Liver (tissue), 3 donors: ENCODE measurements around the gene WRNIP1.

Source experiments
- CTCF ChIP-seq: fragments of 150-350 bp; IDR thresholded peaks from 2 replicates; pipeline ENCODE4 v1.5.1; 2017; ENCODE audit warnings: improper control_type of control experiment, low read depth, low read length; ENCODE audit not compliant: missing input control
- GABPA ChIP-seq, 2 donors: IDR thresholded peaks in 1 of 2; conservative IDR thresholded peaks in 1 of 2; 2 replicates each; pipeline ENCODE4 v1.6.1; 2016; ENCODE audit warnings: antibody characterized with exemption in 2 of 2, mild to moderate bottlenecking in 1 of 2, moderate library complexity in 1 of 2
- HNF4A ChIP-seq, 2 donors: conservative IDR thresholded peaks; 2 replicates each; pipeline ENCODE4 v1.6.1; 2016; ENCODE audit warnings: antibody characterized with exemption in 2 of 2, mild to moderate bottlenecking in 2 of 2
- RAD21 ChIP-seq, 2 donors: IDR thresholded peaks; 2 replicates each; pipeline ENCODE4 v1.6.1; 2016; ENCODE audit warnings: antibody characterized with exemption in 2 of 2, mild to moderate bottlenecking in 2 of 2
- RXRA ChIP-seq, 2 donors: IDR thresholded peaks; 2 replicates each; pipeline ENCODE4 v1.6.1; 2017 to 2018; ENCODE audit warnings: antibody characterized with exemption in 2 of 2, mild to moderate bottlenecking in 1 of 2
- TAF1 ChIP-seq: conservative IDR thresholded peaks from 2 replicates; pipeline ENCODE4 v1.6.1; 2016; ENCODE audit warnings: antibody characterized with exemption, mild to moderate bottlenecking
- YY1 ChIP-seq: IDR thresholded peaks from 2 replicates; pipeline ENCODE4 v1.6.1; 2016; ENCODE audit warnings: antibody characterized with exemption, mild to moderate bottlenecking
- TF ChIP-seq, protein P1 (sequence below): IDR thresholded peaks from 2 replicates; pipeline ENCODE4 v1.6.1; 2016; ENCODE audit warnings: antibody characterized with exemption
- TF ChIP-seq, protein P2 (sequence below): IDR thresholded peaks from 2 replicates; pipeline ENCODE4 v1.6.1; 2016; ENCODE audit warnings: antibody characterized with exemption
- TF ChIP-seq, protein P3 (sequence below): IDR thresholded peaks from 2 replicates; pipeline ENCODE4 v1.6.1; 2016; ENCODE audit warnings: antibody characterized with exemption, mild to moderate bottlenecking
- TF ChIP-seq, protein P4 (sequence below): IDR thresholded peaks from 2 replicates; pipeline ENCODE4 v1.6.1; 2016; ENCODE audit warnings: antibody characterized with exemption
- donor health status: healthy.
- donor health status: healthy.

GRCh38 chr6:2733736-2734480 lies 31.3 kb upstream of the WRNIP1 start:
- no peak for TF ChIP-seq CTCF
- TF ChIP-seq RAD21 (IDR thresholded peaks at IDR 0.05), result no peak
- TF ChIP-seq HNF4A (conservative IDR thresholded peaks at IDR 0.05), result no peak
- TF ChIP-seq, protein P1, sequence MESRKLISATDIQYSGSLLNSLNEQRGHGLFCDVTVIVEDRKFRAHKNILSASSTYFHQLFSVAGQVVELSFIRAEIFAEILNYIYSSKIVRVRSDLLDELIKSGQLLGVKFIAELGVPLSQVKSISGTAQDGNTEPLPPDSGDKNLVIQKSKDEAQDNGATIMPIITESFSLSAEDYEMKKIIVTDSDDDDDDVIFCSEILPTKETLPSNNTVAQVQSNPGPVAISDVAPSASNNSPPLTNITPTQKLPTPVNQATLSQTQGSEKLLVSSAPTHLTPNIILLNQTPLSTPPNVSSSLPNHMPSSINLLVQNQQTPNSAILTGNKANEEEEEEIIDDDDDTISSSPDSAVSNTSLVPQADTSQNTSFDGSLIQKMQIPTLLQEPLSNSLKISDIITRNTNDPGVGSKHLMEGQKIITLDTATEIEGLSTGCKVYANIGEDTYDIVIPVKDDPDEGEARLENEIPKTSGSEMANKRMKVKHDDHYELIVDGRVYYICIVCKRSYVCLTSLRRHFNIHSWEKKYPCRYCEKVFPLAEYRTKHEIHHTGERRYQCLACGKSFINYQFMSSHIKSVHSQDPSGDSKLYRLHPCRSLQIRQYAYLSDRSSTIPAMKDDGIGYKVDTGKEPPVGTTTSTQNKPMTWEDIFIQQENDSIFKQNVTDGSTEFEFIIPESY, result no peak
- TF ChIP-seq, protein P2, sequence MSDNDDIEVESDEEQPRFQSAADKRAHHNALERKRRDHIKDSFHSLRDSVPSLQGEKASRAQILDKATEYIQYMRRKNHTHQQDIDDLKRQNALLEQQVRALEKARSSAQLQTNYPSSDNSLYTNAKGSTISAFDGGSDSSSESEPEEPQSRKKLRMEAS, result no peak
- TF ChIP-seq TAF1, result no peak
- no peak for TF ChIP-seq YY1
- no peak for TF ChIP-seq GABPA (IDR thresholded peaks at IDR 0.05 in 1 of 2, conservative IDR thresholded peaks at IDR 0.05 in 1 of 2)
- TF ChIP-seq, protein P3, sequence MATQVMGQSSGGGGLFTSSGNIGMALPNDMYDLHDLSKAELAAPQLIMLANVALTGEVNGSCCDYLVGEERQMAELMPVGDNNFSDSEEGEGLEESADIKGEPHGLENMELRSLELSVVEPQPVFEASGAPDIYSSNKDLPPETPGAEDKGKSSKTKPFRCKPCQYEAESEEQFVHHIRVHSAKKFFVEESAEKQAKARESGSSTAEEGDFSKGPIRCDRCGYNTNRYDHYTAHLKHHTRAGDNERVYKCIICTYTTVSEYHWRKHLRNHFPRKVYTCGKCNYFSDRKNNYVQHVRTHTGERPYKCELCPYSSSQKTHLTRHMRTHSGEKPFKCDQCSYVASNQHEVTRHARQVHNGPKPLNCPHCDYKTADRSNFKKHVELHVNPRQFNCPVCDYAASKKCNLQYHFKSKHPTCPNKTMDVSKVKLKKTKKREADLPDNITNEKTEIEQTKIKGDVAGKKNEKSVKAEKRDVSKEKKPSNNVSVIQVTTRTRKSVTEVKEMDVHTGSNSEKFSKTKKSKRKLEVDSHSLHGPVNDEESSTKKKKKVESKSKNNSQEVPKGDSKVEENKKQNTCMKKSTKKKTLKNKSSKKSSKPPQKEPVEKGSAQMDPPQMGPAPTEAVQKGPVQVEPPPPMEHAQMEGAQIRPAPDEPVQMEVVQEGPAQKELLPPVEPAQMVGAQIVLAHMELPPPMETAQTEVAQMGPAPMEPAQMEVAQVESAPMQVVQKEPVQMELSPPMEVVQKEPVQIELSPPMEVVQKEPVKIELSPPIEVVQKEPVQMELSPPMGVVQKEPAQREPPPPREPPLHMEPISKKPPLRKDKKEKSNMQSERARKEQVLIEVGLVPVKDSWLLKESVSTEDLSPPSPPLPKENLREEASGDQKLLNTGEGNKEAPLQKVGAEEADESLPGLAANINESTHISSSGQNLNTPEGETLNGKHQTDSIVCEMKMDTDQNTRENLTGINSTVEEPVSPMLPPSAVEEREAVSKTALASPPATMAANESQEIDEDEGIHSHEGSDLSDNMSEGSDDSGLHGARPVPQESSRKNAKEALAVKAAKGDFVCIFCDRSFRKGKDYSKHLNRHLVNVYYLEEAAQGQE, result no peak
- TF ChIP-seq, protein P4, sequence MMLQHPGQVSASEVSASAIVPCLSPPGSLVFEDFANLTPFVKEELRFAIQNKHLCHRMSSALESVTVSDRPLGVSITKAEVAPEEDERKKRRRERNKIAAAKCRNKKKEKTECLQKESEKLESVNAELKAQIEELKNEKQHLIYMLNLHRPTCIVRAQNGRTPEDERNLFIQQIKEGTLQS, result no peak
- TF ChIP-seq RXRA (IDR thresholded peaks at IDR 0.05), result no peak
